Neuron (in vitro differentiated cells): ENCODE results near the gene FLT1.

ENCODE experiments used
- H2AFZ ChIP-seq: one replicate; pipeline ENCODE4 v1.6.1; 2013; ENCODE audit warnings: low read depth, mild to moderate bottlenecking, inconsistent platforms, low read length, moderate library complexity
- H3K27me3 ChIP-seq: one replicate; pipeline ENCODE4 v1.6.1; 2013; ENCODE audit warnings: low read length; ENCODE audit not compliant: insufficient read depth
- H3K36me3 ChIP-seq: one replicate; pipeline ENCODE4 v1.6.1; 2013; ENCODE audit warnings: low read length; ENCODE audit not compliant: insufficient read depth
- H3K4me1 ChIP-seq: one replicate; pipeline ENCODE4 v1.6.1; 2013; ENCODE audit warnings: low read length; ENCODE audit not compliant: insufficient read depth
- H3K4me3 ChIP-seq: 2 replicates; pipeline ENCODE4 v1.5.1; 2013; ENCODE audit warnings: mild to moderate bottlenecking, low read length, moderate library complexity
- H3K9me3 ChIP-seq: one replicate; pipeline ENCODE4 v1.6.1; 2013; ENCODE audit warnings: low read length

The FLT1 gene

DNA sequence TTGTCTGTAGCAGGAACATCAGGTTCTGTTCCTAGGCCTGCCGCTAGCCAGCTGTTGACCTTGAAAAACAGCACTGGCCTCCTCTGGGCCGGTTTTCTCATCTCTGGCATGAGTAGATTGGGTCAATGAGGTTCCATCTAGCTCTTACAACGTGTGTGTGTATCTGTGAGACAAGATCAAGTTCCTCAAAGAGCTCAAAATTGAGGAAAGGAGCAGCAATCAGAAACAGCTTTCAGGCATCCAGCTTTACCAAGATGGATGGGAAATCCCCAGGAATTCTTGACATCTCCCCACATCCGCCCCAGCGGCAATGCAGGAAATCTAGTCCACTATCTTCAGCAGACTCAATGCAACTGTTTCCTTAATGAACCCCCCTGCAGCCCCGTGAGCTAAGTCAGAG lies 4.9 kb downstream of the FLT1 start:
- H3K4me1 ChIP-seq, result peaks cover 11% of the 10 kb centered on the region
- H3K27me3 ChIP-seq, result peaks cover 60% of the 10 kb centered on the region
- no peaks in the 10 kb centered on the region for H3K36me3 ChIP-seq
- no peak overlapping the region for H3K4me3 ChIP-seq
- H3K9me3 ChIP-seq, result no peaks in the 10 kb centered on the region
- H2AFZ ChIP-seq, result no peak overlapping the region

DNA sequence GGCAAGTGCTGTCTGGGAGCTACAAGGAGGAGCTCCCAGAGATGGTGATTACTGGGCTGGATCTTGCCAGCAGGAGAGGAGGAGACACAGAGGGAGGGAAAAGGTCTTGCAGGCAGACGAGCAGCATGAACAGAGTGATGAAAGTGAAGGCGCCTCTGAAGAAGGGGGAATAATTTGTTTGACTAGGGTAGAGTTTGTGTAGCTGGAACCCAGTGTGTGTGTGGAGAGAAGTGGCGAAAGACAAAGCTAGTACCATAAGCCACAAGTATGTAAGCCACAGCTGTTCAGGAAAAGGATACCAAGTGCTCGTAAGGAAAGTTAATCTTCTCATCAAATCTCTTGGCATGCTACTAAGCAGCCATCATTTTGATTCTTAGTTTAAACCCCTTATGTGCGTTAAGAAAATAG lies 5.4 kb downstream of the FLT1 start:
- Histone ChIP-seq H3K27me3 (peaks cover 56% of the 10 kb centered on the region), H3K4me3 (no peak overlapping the region), H3K4me1 (peaks cover 7% of the 10 kb centered on the region), H3K9me3 (no peaks in the 10 kb centered on the region), H2AFZ (no peak overlapping the region), H3K36me3 (no peaks in the 10 kb centered on the region)

DNA sequence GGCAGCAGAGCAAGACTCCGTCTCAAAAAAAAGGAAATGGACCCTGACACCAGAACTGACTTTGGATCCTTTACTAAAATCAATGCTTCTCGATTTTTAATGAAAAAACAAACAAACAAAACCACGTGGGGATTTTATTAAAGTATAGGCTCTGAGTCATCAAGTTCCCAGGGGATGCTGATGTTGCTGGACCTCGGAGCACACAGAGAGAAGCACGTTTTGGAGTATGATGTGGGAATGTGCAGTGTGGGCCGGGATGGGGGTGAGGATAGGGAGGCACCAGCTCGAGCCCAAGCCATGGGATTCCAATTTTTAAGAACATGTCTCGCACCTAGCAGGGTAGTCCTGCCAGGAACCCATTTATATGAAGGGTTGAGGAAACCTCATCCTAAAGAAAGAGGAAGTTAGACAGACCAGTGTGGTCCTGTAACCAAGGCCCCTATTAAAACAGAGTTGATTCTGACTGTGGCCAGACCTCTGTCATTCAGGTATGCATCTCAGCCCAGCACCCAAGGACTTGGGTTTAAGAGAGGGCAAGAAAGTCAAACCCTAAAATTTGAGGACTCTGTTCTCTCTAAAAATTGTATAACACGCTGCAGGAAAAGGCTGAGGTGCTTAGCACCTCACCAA lies 6.4 kb downstream of the FLT1 start:
- Histone ChIP-seq H3K4me1 (no peaks in the 10 kb centered on the region), H3K27me3 (peaks cover 47% of the 10 kb centered on the region), H3K4me3 (no peak overlapping the region), H2AFZ (no peak overlapping the region), H3K36me3 (no peaks in the 10 kb centered on the region), H3K9me3 (no peaks in the 10 kb centered on the region)

DNA sequence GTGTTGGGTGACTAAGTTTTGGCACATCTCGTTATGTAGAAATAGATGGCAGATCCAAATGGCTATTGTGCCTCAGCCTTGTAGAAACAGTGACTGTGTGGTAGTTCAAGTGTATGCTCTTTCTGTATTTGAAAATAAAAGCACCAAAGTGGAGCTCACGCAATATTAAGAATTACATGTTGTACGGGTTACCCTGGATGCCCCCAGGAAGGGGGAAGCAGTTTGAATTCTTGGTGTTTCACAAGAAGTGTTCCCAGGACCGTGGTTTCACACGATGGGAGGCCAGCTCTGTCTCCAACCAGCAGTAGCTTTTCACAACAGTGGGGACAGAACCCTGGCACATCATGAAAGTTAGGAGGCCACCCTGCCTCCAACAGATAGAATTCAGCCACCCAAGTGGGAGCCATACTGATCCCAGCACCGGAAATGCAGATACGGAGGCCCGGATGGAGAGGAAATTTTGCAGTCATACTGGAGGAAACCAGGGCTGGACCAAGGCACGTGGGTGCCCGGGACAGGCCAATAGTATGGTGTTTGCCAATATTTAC lies 8.9 kb downstream of the FLT1 start:
- H2AFZ ChIP-seq, result no peak overlapping the region
- no peaks in the 10 kb centered on the region for H3K9me3 ChIP-seq
- peaks cover 24% of the 10 kb centered on the region for H3K27me3 ChIP-seq
- no peaks in the 10 kb centered on the region for H3K4me1 ChIP-seq
- H3K4me3 ChIP-seq, result no peak overlapping the region
- no peaks in the 10 kb centered on the region for H3K36me3 ChIP-seq

DNA sequence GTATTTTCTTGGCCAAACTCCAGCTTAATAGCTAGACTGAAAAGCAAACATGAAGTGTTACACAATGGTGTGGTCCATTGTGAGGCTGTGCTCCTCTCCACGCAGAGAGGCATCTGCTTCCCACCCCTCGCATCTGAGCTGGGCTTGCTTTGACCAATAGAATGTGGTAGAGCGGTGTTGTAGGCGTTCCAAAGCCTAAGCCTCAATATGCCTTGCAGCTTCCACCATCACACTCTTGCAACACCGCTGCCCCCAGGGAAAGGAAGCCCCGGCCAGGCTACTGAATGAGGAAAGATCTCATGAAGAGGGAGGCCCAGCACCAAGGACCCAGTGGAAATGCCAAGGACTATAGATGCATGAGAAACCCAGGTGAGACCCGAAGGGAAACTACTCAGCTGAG lies 9.4 kb downstream of the FLT1 start:
- no peaks in the 10 kb centered on the region for H3K4me1 ChIP-seq
- no peaks in the 10 kb centered on the region for H3K36me3 ChIP-seq
- no peak overlapping the region for H3K4me3 ChIP-seq
- no peak overlapping the region for H2AFZ ChIP-seq
- peaks cover 20% of the 10 kb centered on the region for H3K27me3 ChIP-seq
- no peaks in the 10 kb centered on the region for H3K9me3 ChIP-seq

DNA sequence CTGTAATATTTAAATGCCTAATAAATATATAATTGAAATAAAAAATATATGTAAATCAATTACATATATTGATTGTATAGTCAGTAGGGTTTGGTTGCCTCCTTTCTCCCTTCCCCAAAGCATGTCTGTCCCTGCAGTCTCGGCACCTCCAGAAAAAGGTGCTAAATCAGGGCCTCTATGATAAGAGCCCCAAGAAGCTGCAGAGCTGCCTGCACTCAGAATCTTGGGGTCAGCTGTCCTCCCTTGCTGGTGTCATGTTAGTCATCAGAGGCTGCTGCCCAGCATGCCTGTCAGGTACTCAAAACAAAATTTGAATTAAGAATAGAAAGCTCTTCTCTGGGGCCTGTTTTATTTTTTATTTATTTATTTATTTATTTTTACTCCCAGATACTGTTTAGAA lies 9.8 kb downstream of the FLT1 start:
- no peaks in the 10 kb centered on the region for H3K4me1 ChIP-seq
- H3K4me3 ChIP-seq, result no peak overlapping the region
- H3K27me3 ChIP-seq, result peaks cover 16% of the 10 kb centered on the region
- H3K36me3 ChIP-seq, result no peaks in the 10 kb centered on the region
- no peak overlapping the region for H2AFZ ChIP-seq
- H3K9me3 ChIP-seq, result no peaks in the 10 kb centered on the region

DNA sequence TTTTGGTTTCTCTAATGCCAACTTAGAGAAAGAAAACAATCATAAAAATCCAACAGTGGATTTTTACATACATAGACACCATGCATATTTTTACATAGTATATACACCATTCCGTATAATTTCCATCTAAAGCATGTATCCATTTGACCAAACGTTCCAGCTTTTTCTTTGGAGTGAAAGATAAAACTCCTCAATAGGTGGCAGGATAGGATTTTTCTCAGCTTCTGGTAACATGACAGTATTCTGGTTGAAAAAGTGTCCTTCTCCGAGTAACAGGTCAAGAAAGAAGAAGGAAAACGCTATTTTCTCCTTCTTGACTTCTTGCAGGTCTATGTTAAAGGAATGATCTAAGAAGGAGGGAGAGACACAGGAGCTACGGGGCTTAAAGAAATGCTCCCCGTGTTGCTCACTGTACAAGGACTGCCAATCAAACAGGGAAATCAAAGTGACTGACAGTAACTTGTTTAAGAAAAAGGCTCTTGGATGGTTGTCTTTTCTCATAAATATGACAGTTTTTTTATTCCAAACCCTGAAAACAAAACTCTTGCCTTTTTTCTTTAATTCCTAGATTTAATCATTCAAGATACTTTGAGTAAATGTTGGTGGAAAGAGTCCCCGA lies 11.5 kb downstream of the FLT1 start:
- no peaks in the 10 kb centered on the region for H3K36me3 ChIP-seq
- no peaks in the 10 kb centered on the region for H3K9me3 ChIP-seq
- peaks cover 7% of the 10 kb centered on the region for H3K27me3 ChIP-seq
- no peak overlapping the region for H3K4me3 ChIP-seq
- no peaks in the 10 kb centered on the region for H3K4me1 ChIP-seq
- no peak overlapping the region for H2AFZ ChIP-seq

DNA sequence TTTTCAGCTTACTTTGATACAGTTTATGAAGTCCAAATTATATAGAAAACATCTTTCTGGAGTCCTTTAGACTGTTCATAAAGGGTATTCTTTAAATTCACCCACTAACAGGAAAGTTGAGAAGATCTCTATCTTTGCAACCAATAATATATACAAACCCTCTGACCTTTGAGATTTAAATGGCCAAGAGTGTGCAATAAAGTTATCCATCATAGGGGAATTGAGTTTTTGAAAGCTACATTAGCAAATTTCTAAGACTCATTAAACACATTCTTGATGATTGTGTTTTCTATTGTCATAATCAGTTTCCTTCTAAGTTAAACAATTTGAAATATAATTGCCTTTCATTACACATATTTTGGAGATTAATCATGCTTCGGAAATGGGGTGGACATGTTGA lies 15.9 kb downstream of the FLT1 start:
- H3K27me3 ChIP-seq, result peaks cover 3% of the 10 kb centered on the region
- no peaks in the 10 kb centered on the region for H3K4me1 ChIP-seq
- H2AFZ ChIP-seq, result no peak overlapping the region
- H3K9me3 ChIP-seq, result no peaks in the 10 kb centered on the region
- H3K36me3 ChIP-seq, result no peaks in the 10 kb centered on the region
- H3K4me3 ChIP-seq, result no peak overlapping the region

DNA sequence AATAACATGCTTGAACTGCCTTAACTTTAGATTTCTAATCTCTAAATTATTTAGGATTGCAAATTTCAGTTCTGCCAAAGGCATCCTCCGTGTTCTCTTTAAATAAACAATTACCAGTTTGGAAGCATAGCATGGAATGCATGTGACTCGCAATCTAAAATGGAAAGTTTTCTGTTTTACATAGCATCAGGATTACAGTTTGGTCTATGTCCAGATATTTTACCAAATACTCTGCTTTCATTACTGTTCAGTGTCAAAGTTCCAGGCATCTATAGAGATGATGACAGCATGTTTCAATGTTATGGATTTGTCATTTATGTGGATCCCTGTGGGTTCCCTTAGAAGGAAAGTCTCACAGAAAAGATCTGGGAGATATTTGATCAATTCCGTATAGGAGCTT lies 16.8 kb downstream of the FLT1 start:
- no peaks in the 10 kb centered on the region for H3K36me3 ChIP-seq
- H2AFZ ChIP-seq, result no peak overlapping the region
- H3K4me1 ChIP-seq, result no peaks in the 10 kb centered on the region
- no peaks in the 10 kb centered on the region for H3K9me3 ChIP-seq
- H3K4me3 ChIP-seq, result no peak overlapping the region
- H3K27me3 ChIP-seq, result peaks cover 3% of the 10 kb centered on the region

DNA sequence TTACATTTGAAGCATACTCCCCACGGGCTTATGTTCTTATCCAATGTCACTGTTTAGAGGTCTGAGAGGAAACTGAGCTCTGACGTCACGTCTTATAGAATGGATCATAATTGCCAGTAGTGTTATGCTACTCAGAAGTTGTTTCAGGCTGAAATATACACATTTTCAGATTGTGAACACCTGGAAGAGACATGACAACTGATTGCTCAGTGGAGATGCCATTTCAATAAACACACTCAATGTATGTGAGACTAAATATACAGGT lies 17.3 kb downstream of the FLT1 start:
- H3K36me3 ChIP-seq, result no peaks in the 10 kb centered on the region
- peaks cover 5% of the 10 kb centered on the region for H3K27me3 ChIP-seq
- no peak overlapping the region for H3K4me3 ChIP-seq
- no peaks in the 10 kb centered on the region for H3K9me3 ChIP-seq
- H2AFZ ChIP-seq, result no peak overlapping the region
- no peaks in the 10 kb centered on the region for H3K4me1 ChIP-seq

DNA sequence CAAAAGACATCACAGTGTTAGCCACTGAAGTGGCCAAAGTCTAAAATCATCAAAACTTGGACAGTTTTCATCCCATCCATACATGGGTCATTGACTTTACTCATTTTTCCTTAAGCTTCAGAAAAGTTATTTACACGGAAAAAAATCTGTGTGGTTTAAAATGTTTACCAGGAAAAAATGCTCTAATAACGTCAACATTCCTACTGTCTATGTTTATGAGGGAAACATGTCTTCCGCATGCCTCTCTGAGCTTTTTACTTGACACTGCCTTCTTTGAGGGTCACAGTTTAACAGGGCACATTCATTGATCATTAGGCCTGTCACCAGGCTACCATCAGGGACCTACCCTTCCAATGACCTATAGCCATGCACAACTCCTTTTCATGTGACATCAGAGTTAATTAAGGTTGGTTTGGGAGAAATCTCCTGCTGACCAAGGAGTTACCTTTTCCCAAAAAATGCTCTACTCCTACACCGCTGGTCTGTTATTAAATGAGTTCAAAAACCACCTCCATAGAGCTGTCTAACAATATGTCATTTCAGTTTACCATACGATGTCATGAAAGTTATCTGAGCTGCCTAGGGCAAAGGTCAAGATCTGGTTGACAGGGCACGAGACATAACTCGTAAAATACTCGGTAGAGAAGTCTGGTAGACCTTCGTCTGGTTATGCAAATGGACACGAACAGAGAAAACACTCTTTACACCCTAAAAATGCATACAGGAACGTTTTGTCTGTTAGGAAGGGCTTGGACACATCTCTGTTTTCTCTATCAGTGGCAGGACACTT lies 17.8 kb downstream of the FLT1 start:
- Histone ChIP-seq H2AFZ (no peak overlapping the region), H3K4me3 (no peak overlapping the region), H3K9me3 (no peaks in the 10 kb centered on the region), H3K36me3 (no peaks in the 10 kb centered on the region), H3K27me3 (peaks cover 5% of the 10 kb centered on the region), H3K4me1 (no peaks in the 10 kb centered on the region)

DNA sequence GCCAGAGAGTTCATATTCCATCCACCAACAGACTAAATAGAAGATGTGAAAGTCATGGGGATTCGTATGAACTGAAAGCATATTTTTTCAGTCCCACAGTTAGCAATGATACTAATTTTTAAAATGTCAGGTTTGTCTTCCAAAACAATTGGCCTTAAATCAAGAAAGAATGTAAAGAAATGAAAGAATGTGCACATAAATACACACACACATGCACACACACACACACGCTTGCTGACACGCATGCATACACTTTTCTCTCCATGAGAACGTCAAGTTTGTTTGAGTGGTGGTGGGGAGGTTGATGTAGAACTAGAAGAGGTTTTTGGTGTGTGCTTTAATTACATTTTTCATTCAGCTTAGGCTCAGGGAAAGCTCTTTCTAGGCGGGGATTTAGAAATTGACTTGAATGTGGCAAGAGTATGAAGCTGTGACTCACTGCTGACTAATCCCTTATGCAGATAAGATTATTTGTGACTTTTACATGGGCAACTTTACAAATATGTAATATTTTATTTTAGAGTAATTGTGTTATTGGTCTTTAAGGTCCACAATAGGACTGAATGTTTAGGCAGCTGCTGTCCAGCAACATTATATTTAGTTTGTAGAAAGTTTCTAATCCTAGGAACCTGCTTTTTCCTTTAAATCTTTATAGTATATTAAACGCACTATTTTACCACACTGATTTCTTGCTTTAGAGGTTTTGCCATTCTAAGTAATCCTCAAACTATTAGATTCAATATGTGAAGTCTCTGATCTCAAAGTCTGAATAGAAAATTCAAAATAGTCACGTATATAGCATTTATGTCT lies 18.8 kb downstream of the FLT1 start:
- H2AFZ ChIP-seq, result no peak overlapping the region
- H3K27me3 ChIP-seq, result peaks cover 5% of the 10 kb centered on the region
- H3K4me1 ChIP-seq, result no peaks in the 10 kb centered on the region
- no peak overlapping the region for H3K4me3 ChIP-seq
- H3K9me3 ChIP-seq, result no peaks in the 10 kb centered on the region
- no peaks in the 10 kb centered on the region for H3K36me3 ChIP-seq
